Chondrocyte (in vitro differentiated cells): Measurements from ENCODE around the gene ILF3. TPM values are rescaled to one million over a fixed set of nuclear protein-coding genes. Genes with fewer than 3 reads are reported as not detected.

Experiments
- DNase-seq: peaks from one replicate; pipeline ENCODE4 v3.0.0; 2021; ENCODE audit warnings: mixed read lengths, low spot score
- H3K27ac Mint-ChIP-seq: one replicate; pipeline ENCODE4 v1.8.0; 2021; ENCODE audit warnings: mild to moderate bottlenecking, moderate library complexity, mixed read lengths; ENCODE audit not compliant: unreplicated experiment
- H3K27me3 Mint-ChIP-seq: 2 replicates; pipeline ENCODE4 v1.8.0; 2021; ENCODE audit warnings: low read depth, mixed read lengths
- H3K36me3 Mint-ChIP-seq: 2 replicates; pipeline ENCODE4 v1.8.0; 2021; ENCODE audit warnings: low read depth, mixed read lengths
- H3K4me1 Mint-ChIP-seq: 2 replicates; pipeline ENCODE4 v1.8.0; 2021; ENCODE audit warnings: low read depth, mild to moderate bottlenecking, mixed read lengths
- H3K4me3 Mint-ChIP-seq: one replicate; pipeline ENCODE4 v1.8.0; 2021; ENCODE audit warnings: mild to moderate bottlenecking, moderate library complexity, mixed read lengths; ENCODE audit not compliant: unreplicated experiment
- H3K9me3 Mint-ChIP-seq: 2 replicates; pipeline ENCODE4 v1.8.0; 2021; ENCODE audit warnings: low read depth, mixed read lengths
- CTCF ChIP-seq: fragments of 200-600 bp; sonication (generic); IDR thresholded peaks from 2 replicates; pipeline ENCODE4 v1.5.0; 2021; ENCODE audit warnings: antibody characterized with exemption, mild to moderate bottlenecking, moderate library complexity
- total RNA-seq: library from RNA; stranded (reverse); gene quantifications from 3 replicates; pipeline ENCODE4 v1.2.1, GENCODE V29; 2021

The ILF3 gene
- total RNA-seq, 1 donor from 2014 or later: 156 TPM

- Mint-ChIP-seq H3K9me3 (no peaks in the 10 kb centered on the region), H3K4me1 (peaks cover 18% of the 10 kb centered on the region), H3K36me3 (peaks cover 9% of the 10 kb centered on the region), H3K4me3 (peak within 1 kb of the TSS; percentile 74), H3K27me3 (no peaks in the 10 kb centered on the region), H3K27ac (peak within 1 kb of the TSS; percentile 90)
- peak; percentile 94 for DNase-seq
- TF ChIP-seq CTCF: no peak
Observed at GRCh38 chr19:10625003-10625761, 29.0 kb upstream of the ILF3 start, which contains the start of gene SLC44A2. TSS of gene SLC44A2 (plus strand) at chr19:10625553. CDS start at chr19:10625634, 81 bp downstream.

- Mint-ChIP-seq H3K9me3 (no peaks in the 10 kb centered on the region), H3K36me3 (peaks cover 9% of the 10 kb centered on the region), H3K4me1 (peaks cover 18% of the 10 kb centered on the region), H3K4me3 (peak overlapping the region; percentile 74), H3K27ac (peak overlapping the region; percentile 90), H3K27me3 (no peaks in the 10 kb centered on the region)
- DNase-seq: no peak
- TF ChIP-seq CTCF: no peak
Observed at GRCh38 chr19:10625762-10626138, 28.4 kb upstream of the ILF3 start.

DNA sequence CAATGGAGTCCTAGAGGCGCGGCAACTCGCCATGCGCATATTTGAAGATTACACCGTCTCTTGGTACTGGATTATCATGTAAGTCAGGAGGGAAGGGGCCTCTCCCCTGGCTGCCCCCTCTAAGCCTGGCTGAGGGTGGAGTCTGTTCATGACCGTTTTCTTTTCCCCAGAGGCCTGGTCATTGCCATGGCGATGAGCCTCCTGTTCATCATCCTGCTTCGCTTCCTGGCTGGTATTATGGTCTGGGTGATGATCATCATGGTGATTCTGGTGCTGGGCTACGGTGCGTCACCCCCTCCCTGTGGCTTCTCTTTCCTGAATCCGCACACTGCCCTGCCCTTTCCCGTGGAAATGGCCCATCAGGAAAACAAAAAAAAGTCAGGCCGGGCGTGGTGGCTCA is 22.3 kb upstream of the ILF3 start:
- H3K4me3 Mint-ChIP-seq: no peak overlapping the region
- DNase-seq: no peak
- H3K27me3 Mint-ChIP-seq: no peaks in the 10 kb centered on the region
- H3K4me1 Mint-ChIP-seq: peaks cover 4% of the 10 kb centered on the region
- no peaks in the 10 kb centered on the region for H3K9me3 Mint-ChIP-seq
- H3K27ac Mint-ChIP-seq: no peak overlapping the region
- peaks cover 41% of the 10 kb centered on the region for H3K36me3 Mint-ChIP-seq
- TF ChIP-seq CTCF: no peak

- Mint-ChIP-seq H3K4me3 (no peak overlapping the region), H3K27me3 (no peaks in the 10 kb centered on the region), H3K4me1 (no peaks in the 10 kb centered on the region), H3K36me3 (peaks cover 44% of the 10 kb centered on the region), H3K27ac (no peak overlapping the region), H3K9me3 (no peaks in the 10 kb centered on the region)
- no peak for DNase-seq
- TF ChIP-seq CTCF: no peak
Observed at GRCh38 chr19:10634430-10634829, 19.7 kb upstream of the ILF3 start.

- Mint-ChIP-seq H3K36me3 (peaks cover 44% of the 10 kb centered on the region), H3K27ac (no peak overlapping the region), H3K9me3 (no peaks in the 10 kb centered on the region), H3K27me3 (no peaks in the 10 kb centered on the region), H3K4me1 (no peaks in the 10 kb centered on the region), H3K4me3 (no peak overlapping the region)
- TF ChIP-seq CTCF: no peak
- no peak for DNase-seq
Observed at GRCh38 chr19:10634963-10635362, 19.2 kb upstream of the ILF3 start.
